Hypothalamus (tissue), 51 donors: ENCODE results near the gene MAP3K4.

ENCODE experiments used
- DNase-seq, 51 donors: peaks; one replicate each; lab custom pipeline; 2025; lab: John Stamatoyannopoulos, UW

Gene MAP3K4

DNA sequence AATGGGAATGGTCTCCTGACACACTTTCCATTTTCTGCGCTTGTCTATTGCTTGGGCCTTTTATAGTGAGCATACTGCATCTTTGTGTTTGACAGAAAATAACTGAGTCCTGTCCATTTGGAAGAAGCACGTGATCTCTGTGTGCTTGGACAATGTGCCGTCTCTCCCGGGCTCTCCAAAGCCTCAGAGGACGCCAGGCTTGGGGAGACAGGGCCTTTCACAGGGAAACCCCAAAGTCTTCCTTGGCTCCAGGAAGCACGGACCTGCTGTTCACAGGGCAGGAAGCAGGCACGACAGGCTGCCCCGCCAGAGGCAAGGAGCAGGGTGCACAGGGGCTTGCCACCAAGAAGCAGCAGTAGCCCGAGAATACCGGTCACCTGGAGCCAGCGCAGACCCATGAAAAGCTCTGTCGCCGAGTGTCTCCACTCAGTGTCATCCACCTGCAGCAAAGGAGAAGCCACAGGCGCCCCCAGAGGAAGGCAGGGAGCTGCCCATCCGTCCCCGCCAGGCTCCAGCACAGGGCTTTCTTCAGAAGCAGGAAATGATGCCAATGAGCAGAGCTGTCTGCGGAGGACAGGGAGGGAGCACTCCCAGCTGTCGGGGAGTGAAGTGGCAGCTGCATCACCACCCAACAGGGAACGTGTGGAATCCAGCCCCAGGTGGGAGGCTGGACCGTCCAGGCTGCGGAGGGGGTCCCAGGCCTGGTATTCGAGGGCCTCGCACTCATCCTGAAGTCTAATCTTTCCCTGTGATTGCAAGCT lies 147.2 kb downstream of the MAP3K4 start:
- peak in 10 of 51 donors; percentile 29 to 57 (median 40) for DNase-seq

DNA sequence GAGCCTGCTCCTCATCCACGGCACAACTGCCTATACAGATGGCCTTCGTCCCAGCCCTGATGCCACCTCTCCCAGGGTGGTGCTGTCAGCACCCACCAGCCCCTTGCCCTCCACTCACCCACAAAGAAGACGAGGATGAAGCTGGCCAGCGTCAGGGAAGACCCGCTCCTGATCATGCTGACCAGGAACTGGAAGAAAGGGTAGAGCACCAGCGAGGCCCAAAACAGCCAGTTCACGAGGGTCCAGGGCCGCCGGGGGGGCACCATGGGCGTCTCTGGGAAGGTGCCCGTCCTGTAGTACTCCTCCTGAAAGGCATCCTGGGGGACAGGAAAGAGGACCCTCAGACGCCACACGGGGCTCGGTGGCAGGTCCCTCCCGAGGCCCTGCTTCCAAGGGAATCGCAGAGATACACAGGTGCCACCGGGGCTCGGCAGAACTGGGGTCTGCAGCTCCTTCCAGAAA lies 147.8 kb downstream of the MAP3K4 start:
- DNase-seq, result no peak

DNA sequence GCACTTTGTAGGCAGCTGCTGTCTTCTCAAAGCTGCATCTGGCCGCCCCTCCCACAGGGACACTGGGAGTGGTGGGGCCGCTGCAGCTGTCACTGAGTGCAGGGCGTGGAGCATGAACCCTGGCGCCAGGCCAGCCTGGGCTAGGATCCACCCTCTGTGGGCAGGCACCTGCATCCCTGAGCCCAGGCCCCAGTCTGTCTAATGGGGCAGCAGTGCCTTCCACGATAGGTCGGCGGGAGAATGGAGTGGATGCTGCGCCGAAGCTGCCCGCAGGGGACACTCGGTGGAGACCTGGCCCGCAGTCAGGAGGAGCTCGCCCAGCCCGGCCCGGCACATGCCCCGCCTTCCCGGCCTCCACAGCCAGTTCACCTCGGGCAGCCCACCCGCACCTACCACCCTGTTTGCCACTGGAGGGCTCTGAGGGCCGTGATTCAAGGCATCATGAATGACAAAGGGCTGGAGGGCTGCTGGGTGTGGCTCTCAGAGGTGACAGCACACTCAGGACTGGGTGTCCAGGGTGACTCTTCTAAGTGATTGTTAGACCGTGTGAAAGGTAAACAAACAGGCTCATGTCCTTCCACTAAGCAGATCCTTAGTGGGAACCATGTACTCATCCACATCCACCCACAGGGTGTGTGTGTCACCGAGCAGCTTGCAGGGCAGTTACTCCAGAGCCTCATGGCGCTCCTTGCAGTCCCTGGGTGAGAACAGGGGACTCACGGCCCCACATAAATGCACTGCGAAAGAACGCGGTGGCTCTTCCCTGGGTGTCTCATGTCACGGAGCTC lies 148.4 kb downstream of the MAP3K4 start:
- peak in 3 of 51 donors; percentile 22 to 42 (median 29) for DNase-seq

DNA sequence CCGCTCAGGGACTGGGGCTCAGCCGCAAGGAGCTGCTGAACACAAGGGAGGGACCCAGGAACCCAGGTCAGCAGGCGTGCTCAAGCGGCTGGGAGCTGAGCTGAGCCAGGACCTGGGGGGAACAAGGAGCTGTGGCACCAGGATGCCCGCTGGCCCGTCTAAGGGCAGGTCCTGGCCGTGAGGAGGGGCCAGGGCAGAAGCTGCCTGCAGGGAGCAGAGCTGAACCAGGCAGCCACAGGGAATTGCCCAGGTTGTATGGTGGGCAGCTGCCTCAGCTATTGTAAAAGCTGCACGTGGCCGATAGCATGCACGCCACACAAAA lies 148.9 kb downstream of the MAP3K4 start:
- DNase-seq, result no peak

DNA sequence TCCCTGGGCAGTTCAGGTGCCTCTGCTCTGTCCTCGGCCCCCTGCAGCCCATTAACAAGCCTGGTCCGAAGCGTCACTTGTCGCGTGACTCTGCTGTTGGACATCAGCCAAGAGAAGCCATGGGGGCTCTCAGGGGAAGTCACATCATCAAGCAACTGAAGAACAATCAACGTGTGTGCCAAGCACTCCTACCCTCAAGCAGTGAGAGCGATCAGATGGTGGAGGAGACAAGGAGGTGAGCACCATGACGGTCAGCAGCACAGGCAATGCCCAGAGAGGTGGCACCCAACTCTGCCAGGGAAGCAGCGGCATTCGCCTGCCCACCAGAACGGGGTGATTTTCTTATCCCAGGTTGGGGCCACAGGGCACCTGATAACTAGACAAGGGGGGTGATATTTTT lies 149.6 kb downstream of the MAP3K4 start:
- DNase-seq, result no peak

DNA sequence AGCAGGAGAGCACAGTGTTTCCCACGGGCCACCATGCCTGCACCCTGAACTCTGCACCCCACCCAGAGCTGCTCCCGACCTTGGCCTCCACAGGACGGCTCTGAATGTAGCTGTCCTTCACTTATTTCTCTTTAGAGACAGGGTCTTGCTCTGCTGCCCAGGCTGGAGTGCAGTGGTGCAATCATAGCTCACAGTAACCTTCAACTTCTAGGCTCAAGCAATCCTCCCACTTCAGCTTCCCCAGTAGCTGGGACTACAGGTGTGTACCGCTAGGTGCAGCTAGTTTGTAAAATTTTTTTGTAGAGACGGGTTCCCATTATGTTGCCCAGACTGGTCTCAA lies 151.4 kb downstream of the MAP3K4 start:
- DNase-seq, result no peak

DNA sequence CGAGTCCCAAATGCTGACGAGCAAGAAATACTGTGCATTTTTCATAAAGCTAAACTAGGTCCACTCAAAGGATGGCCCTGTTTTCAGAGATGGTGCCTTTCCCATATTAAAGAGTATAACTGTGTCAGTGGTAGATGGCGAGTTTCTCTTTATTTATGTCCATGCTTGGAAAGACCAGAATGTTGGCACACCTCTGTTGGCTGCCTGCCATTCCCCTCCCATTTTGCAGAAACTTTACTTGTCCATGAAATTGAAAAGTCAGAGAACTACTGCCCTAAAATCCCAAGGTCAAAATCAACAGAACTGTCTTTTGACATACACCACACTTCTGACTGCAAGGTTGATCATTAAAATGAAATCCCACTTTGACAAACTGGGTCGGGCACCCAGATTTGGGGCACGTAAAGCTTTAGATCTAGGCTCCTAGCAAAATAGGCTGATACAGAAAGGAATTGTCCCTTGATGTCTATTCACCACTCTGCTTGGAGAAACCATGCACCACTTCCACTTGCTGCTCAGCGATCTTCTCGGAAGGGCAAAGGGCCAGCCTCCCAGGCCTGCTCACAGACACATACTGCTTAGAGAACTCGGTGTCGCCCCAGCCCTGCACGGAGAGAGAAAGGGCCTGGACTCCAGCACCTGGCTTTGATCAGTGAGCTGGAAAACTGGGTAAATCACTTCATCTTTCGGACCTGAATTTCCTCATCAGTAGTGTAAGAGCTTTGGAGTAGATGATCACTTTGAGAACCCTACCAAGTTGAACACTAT lies 152.3 kb downstream of the MAP3K4 start:
- no peak for DNase-seq

DNA sequence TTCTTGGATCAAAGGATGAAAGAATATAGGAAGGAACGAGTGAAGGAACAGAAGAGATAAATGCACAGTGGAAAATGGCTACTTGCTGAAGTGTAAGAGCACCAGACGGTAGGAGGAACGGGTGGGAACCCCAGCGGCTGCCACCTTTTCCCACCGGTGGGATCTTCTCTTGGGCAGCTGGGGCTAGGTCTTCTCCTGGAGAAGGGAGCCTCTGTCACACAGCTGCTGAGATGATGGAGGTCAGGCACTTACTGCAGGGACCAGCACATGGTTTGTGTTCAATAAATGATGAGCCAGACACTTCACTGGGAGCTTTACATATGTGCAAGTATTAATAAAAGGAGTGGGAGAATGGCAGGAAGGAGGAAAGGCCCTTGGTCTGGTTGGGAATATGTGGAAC lies 158.6 kb downstream of the MAP3K4 start:
- DNase-seq, result no peak

DNA sequence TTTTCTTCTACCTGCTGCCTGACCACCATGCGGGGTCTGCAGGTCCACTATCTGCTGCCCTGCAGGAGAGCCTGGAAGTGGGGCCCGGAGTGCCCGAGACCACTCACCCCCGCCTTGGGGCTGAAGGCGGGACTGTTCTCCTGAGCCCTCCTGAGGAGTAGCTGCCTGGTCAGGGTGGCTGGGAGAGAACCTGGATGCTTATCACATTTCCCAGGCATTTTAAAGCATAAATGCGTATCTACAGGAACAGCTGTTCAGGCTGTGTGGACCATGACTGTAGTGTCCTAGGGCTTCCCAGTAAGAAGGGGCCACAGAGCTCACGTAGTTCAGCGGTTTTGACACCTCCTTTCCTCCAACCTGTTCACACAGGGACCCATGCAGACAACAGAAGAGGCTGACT lies 159.0 kb downstream of the MAP3K4 start:
- no peak for DNase-seq

DNA sequence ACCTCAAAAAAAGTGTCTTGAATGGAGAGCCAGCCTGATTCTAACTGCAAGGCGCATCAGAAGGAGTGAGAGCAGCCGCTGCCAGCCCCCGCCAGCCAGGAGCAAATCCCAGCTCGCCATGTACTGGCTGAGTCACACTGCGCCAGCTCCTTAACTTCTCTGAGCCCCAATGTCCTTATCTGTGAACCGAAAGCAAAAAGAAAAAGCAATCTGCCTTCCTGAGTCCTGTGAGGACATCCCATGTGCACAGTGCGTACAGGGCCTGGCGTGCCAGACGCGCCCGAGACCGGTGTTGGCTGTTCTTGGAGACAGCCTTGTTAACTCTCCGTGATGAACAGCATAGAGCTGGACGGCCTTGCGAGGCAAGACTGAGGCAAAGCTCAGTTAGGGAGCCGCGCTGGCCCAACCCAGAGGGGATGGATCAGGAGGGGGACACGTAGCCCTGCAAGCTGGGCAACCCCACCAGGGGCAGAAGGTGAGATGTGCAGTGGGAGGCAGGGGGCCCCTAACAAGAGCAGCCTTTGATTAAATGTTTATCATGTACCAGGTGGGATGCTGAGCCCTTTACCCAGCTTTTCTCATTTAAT lies 159.6 kb downstream of the MAP3K4 start:
- no peak for DNase-seq

DNA sequence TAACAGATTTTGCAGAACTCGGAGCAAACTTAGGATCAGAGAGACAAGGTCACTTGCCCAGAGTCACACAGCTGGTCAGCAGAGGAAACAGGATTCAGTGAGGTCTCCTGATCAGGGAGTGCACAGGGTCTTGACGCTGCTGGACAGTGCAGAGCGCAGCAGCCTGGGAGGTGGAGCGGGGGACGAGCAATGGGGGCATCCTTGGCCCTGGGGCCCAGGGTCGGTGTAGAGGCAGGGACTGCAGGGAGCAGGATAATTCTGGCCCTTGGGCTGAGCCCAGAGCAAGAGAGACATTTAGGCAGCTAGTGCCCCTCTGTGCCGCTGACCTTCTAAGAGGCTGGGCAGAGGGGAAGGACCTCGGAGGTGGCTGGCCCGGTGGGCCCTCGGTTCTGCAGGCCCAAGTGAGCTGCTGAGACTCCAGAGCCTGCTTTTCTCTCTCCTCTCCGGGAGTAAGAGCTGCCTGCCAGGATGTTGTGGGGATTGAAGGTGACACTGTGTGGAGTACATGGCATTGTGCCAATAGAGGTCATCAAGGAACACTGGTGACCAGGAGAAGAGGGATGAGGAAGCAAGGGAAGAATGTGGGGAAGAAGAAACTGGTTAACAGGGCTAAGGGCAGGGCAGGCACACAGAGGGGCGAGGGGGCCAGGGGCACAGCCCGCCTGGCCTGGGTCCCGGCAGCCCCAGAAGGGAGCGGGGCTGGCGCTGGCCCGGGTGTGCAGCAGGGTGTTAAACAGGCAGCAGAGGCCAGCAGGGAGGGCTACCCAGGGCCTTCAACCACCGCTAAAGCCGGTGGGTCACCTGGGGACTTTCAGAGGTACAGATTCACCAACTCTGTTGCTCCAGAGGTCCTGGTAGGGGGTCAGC lies 160.3 kb downstream of the MAP3K4 start:
- DNase-seq, result no peak

DNA sequence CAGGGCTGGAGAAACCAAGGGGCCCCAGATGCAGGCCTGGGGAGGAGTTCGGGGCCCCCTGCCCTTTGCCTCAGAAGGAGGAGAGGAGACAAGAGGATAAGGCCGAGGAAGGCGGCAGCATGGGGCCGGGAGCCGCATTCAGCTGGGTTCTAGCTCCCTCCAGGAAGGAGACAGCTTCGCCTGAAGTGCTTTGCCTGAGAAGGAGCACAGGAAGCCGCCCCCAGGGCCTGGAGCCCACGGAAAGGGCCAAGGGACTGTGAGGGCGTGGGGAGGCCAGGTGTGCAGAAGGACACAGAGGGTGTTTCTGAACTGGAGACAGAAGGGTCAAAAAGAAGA lies 160.9 kb downstream of the MAP3K4 start:
- DNase-seq, result no peak

DNA sequence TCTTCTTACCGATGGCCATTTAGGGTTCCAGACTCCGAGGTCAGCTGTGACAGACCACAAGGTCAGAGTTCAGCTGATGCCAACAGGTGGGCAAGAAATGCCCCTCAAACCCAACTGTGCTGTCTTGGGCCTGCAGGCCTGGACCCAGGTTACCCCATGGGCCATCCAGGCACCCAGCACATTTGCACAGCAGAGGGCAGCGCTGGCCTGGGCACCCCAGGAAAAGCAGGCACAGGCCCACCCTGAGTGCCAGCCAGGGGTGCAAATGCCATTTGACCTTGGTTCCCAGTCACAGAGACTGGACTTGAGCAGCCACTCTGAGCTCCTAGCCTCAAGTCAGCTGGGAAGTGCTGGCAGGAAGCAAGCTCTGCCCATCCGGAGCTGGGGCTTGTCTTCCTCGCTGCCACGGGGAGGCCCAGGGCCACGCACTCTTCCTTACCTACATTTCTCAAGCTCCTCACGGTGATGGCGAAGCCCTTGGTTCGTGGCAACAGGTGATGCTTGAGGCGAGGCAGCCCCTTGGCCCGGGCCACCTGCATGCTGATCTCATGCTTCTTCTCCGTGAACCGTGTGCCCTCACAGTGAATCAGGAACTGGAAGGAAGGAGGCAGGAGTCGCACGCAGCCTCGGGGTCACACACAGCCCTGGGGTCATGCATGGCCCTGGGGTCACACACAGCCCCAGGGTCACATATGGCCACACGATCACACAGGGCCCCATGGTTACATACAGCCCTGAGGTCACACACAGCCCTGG lies 161.5 kb downstream of the MAP3K4 start:
- peak in 2 of 51 donors; percentile 24 to 39 for DNase-seq

DNA sequence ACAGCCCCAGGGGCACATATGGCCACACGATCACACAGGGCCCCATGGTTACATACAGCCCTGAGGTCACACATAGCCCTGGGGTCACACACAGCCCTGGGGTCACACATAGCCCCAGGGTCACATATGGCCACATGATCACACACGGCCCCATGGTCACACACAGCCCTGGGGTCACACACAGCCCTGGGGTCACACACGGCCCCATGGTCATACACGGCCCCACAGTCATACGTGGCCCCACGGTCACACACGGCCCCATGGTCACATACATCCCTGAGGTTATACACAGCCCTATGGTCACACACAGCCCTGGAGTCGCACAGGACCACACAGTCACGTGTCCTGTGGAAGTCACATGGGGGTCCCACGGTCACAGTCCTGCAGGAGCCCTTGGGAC lies 162.2 kb downstream of the MAP3K4 start:
- no peak for DNase-seq

DNA sequence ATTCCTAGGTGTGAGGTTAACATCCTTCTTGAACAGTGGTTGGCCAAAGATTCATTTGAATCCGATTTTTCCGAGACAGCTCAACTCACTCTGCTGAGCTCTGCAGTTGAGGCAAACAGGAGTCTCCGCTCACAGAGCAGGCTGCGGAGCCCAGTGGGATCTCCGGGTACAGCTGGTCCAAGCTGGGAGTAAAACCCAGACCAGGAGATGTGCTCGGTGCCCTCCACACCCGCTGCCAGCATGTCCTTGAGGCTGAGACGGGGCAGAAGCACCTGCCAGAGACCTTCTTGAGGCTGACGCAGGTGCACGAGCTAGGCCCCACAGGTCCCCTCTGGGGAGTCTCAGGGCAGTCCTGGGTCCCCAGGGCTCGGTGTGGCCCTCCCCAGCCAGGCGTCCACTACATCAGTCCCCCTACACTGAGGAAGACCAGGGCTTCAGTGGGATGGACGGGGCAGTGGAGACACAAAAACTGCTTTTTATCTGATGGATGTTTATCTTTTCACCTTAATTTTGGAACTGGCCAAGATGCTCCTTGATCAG lies 163.3 kb downstream of the MAP3K4 start:
- DNase-seq, result no peak

DNA sequence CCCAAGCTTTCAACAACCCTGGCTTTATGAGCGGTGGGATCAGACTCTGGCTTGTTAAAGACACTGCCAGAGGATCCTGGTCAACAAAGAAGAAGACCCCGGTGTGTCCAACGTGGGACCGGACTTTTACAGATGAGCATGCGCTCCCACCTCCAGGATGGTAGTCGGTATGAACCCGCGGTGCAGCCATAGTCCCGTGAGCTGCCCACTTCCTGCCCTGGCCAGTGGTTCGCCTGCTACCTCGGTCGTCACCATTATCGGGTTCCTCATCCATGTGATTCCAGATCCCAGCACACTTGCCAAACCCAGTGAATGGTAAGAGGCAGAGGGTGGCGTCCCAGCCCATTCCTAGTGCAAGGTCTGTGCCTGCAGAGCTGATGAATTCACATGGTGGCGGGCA lies 169.6 kb downstream of the MAP3K4 start:
- DNase-seq, result no peak

DNA sequence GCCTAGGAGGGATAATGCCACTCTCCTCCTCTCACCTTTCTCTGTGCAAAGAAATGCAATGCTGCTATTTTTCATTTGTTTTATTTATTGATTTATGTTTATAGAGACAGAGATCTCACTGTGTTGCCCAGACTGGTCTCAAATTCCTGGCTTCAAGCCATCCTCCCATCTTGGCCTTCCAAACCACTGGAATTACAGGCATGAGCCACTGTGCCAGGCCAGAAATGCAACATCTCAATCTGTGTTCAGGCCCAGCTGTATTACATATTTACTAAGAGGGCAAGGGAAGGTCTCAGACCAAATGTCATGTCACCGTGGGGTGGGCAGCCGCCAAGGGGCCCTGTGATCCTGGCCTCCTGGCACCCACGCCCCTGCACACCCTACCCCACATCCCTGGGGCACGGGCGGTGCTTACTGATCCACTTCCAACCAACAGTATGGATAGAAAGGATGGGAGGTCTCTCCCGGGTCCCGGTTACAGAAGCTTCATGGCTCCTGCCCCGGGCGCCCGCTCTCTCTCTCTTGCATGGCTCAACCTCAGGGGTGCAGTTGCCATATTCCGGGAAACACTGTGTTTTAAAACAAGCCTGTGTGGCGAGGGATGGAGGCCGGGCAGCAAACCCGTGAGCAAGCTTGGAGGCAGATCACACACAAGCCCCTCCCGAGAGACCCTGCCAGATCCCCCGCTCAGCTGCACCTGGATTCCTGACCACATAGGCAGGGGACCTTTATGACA lies 170.5 kb downstream of the MAP3K4 start:
- DNase-seq, result no peak

DNA sequence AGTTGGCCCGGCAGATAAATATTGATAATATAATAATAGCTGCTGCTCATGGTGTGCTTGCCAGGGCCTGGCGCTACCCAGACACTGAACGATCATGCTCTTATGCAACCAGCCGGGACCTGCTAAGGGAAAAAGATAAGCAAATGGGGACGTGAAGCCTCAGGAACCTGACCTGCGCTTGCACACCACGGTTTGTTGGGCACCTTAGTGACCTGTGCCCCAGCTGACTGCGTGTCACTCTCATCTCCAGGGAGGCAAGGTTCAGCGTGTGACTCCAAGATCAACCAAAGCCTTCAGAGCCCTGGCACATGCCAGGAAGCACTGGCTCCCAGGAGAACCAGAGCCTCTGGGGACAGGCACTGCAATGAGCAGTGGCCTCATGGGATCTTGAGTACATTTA lies 171.2 kb downstream of the MAP3K4 start:
- DNase-seq, result no peak
